Measurements from ENCODE around the gene CASZ1.

The CASZ1 gene

GRCh38 chr1:10634075-10634427, 162.4 kb downstream of the CASZ1 start:
- Histone ChIP-seq H3K9ac (ENCODE audit: low read depth, low read length) (no peak overlapping the region), H3K36me3 (ENCODE audit: insufficient read depth, low read length) (no peaks in the 10 kb centered on the region), H3K9me3 (ENCODE audit: control insufficient read depth, insufficient read depth, low read length) (no peaks in the 10 kb centered on the region), H3K4me1 (ENCODE audit: insufficient read depth, low read length) (peaks cover 7% of the 10 kb centered on the region)

GRCh38 chr1:10633416-10633815, 163.0 kb downstream of the CASZ1 start:
- Histone ChIP-seq H3K9me3 (ENCODE audit: control insufficient read depth, insufficient read depth, low read length) (no peaks in the 10 kb centered on the region), H3K9ac (ENCODE audit: low read depth, low read length) (no peak overlapping the region), H3K36me3 (ENCODE audit: insufficient read depth, low read length) (no peaks in the 10 kb centered on the region)

GRCh38 chr1:10632691-10633090, 163.8 kb downstream of the CASZ1 start:
- no peaks in the 10 kb centered on the region for H3K9me3 ChIP-seq (ENCODE audit: control insufficient read depth, insufficient read depth, low read length)
- H3K9ac ChIP-seq (ENCODE audit: low read depth, low read length), result no peak overlapping the region
- no peaks in the 10 kb centered on the region for H3K36me3 ChIP-seq (ENCODE audit: insufficient read depth, low read length)
- peaks cover 7% of the 10 kb centered on the region for H3K4me1 ChIP-seq (ENCODE audit: insufficient read depth, low read length)

More at GRCh38 chr1:10633416-10633815, 163.0 kb downstream of the CASZ1 start:
- H3K4me1 ChIP-seq (ENCODE audit: insufficient read depth, low read length), result peaks cover 7% of the 10 kb centered on the region

GRCh38 chr1:10631811-10632593, 164.4 kb downstream of the CASZ1 start:
- H3K36me3 ChIP-seq (ENCODE audit: insufficient read depth, low read length), result no peaks in the 10 kb centered on the region
- H3K9me3 ChIP-seq (ENCODE audit: control insufficient read depth, insufficient read depth, low read length), result no peaks in the 10 kb centered on the region
- no peak overlapping the region for H3K9ac ChIP-seq (ENCODE audit: low read depth, low read length)
- peaks cover 7% of the 10 kb centered on the region for H3K4me1 ChIP-seq (ENCODE audit: insufficient read depth, low read length)

GRCh38 chr1:10631121-10631810, 165.2 kb downstream of the CASZ1 start:
- H3K9me3 ChIP-seq (ENCODE audit: control insufficient read depth, insufficient read depth, low read length), result no peaks in the 10 kb centered on the region
- H3K36me3 ChIP-seq (ENCODE audit: insufficient read depth, low read length), result no peaks in the 10 kb centered on the region
- H3K9ac ChIP-seq (ENCODE audit: low read depth, low read length), result no peak overlapping the region
- H3K4me1 ChIP-seq (ENCODE audit: insufficient read depth, low read length), result peaks cover 7% of the 10 kb centered on the region

- Histone ChIP-seq H3K4me1 (ENCODE audit: insufficient read depth, low read length) (peaks cover 7% of the 10 kb centered on the region), H3K9ac (ENCODE audit: low read depth, low read length) (no peak overlapping the region), H3K9me3 (ENCODE audit: control insufficient read depth, insufficient read depth, low read length) (no peaks in the 10 kb centered on the region), H3K36me3 (ENCODE audit: insufficient read depth, low read length) (no peaks in the 10 kb centered on the region)
Measured at GRCh38 chr1:10630661-10631120, 165.8 kb downstream of the CASZ1 start.

- Histone ChIP-seq H3K9ac (ENCODE audit: low read depth, low read length) (no peak overlapping the region), H3K4me1 (ENCODE audit: insufficient read depth, low read length) (peaks cover 7% of the 10 kb centered on the region), H3K36me3 (ENCODE audit: insufficient read depth, low read length) (no peaks in the 10 kb centered on the region)
Measured at GRCh38 chr1:10629816-10630571, 166.5 kb downstream of the CASZ1 start.

GRCh38 chr1:10629091-10629815, 167.2 kb downstream of the CASZ1 start:
- no peaks in the 10 kb centered on the region; the same call in 1 of the 2 replicates for H3K36me3 ChIP-seq (ENCODE audit: insufficient read depth, low read length)
- H3K4me1 ChIP-seq (ENCODE audit: insufficient read depth, low read length), result peaks cover 7% of the 10 kb centered on the region
- no peak overlapping the region for H3K9ac ChIP-seq (ENCODE audit: low read depth, low read length)
- no peaks in the 10 kb centered on the region for H3K9me3 ChIP-seq (ENCODE audit: control insufficient read depth, insufficient read depth, low read length)

More at GRCh38 chr1:10629816-10630571, 166.5 kb downstream of the CASZ1 start:
- H3K9me3 ChIP-seq (ENCODE audit: control insufficient read depth, insufficient read depth, low read length), result no peaks in the 10 kb centered on the region

GRCh38 chr1:10628685-10629084, 167.8 kb downstream of the CASZ1 start:
- peaks cover 7% of the 10 kb centered on the region for H3K4me1 ChIP-seq (ENCODE audit: insufficient read depth, low read length)
- H3K36me3 ChIP-seq (ENCODE audit: insufficient read depth, low read length), result no peaks in the 10 kb centered on the region; the same call in 1 of the 2 replicates
- H3K9me3 ChIP-seq (ENCODE audit: control insufficient read depth, insufficient read depth, low read length), result no peaks in the 10 kb centered on the region
- no peak overlapping the region for H3K9ac ChIP-seq (ENCODE audit: low read depth, low read length)

- Histone ChIP-seq H3K36me3 (ENCODE audit: insufficient read depth, low read length) (no peaks in the 10 kb centered on the region; the same call in 1 of the 2 replicates), H3K4me1 (ENCODE audit: insufficient read depth, low read length) (peaks cover 5% of the 10 kb centered on the region), H3K9ac (ENCODE audit: low read depth, low read length) (no peak overlapping the region), H3K9me3 (ENCODE audit: control insufficient read depth, insufficient read depth, low read length) (no peaks in the 10 kb centered on the region)
Measured at GRCh38 chr1:10626791-10627410, 169.5 kb downstream of the CASZ1 start.

- no peaks in the 10 kb centered on the region for H3K4me1 ChIP-seq (ENCODE audit: insufficient read depth, low read length)
- H3K9ac ChIP-seq (ENCODE audit: low read depth, low read length), result no peak overlapping the region
- no peaks in the 10 kb centered on the region for H3K9me3 ChIP-seq (ENCODE audit: control insufficient read depth, insufficient read depth, low read length)
- H3K36me3 ChIP-seq (ENCODE audit: insufficient read depth, low read length), result no peaks in the 10 kb centered on the region; the same call in 1 of the 2 replicates
Measured at GRCh38 chr1:10626131-10626731, 170.2 kb downstream of the CASZ1 start.

- H3K4me1 ChIP-seq (ENCODE audit: insufficient read depth, low read length), result no peaks in the 10 kb centered on the region
- no peaks in the 10 kb centered on the region for H3K9me3 ChIP-seq (ENCODE audit: control insufficient read depth, insufficient read depth, low read length)
- no peak overlapping the region for H3K9ac ChIP-seq (ENCODE audit: low read depth, low read length)
- no peaks in the 10 kb centered on the region; the same call in 1 of the 2 replicates for H3K36me3 ChIP-seq (ENCODE audit: insufficient read depth, low read length)
Measured at GRCh38 chr1:10625554-10625953, 170.9 kb downstream of the CASZ1 start.

GRCh38 chr1:10625076-10625475, 171.4 kb downstream of the CASZ1 start:
- H3K36me3 ChIP-seq (ENCODE audit: insufficient read depth, low read length), result no peaks in the 10 kb centered on the region; the same call in 1 of the 2 replicates
- no peaks in the 10 kb centered on the region for H3K4me1 ChIP-seq (ENCODE audit: insufficient read depth, low read length)
- no peaks in the 10 kb centered on the region for H3K9me3 ChIP-seq (ENCODE audit: control insufficient read depth, insufficient read depth, low read length)
- no peak overlapping the region for H3K9ac ChIP-seq (ENCODE audit: low read depth, low read length)
